Pancreas (tissue), 10 donors: ENCODE data around the gene GSTA5. TPM values are rescaled to one million over a fixed set of nuclear protein-coding genes. Genes with fewer than 3 reads are reported as not detected.
"Not testable (repeated sequence)": the region's sequence is repeated elsewhere in the genome, so short reads cannot be mapped to it uniquely, and the experiment has no call there.

Experiments used
- ATAC-seq, 4 donors: fragments of 200-7000 bp; cut with Tn5 transposase; one replicate each; pipeline versions ENCODE4 v1.8.0 to v1.9.1; 2020; ENCODE audit warnings: mild to moderate bottlenecking in 4 of 4, moderate library complexity in 4 of 4
- DNase-seq, 6 donors: peaks; one replicate each; pipeline ENCODE4 v3.0.0-alpha.2; 2020
- FAIRE-seq: peaks from 2 replicates; lab custom pipeline; 2012; peaks lifted over from hg19 to GRCh38; lab: Jason Lieb, UNC
- H3K27ac ChIP-seq, 4 donors: fragments of 200-600 bp; sonication (generic); 1 replicate in 3 of 4; 2 replicates in 1 of 4; pipeline versions ENCODE4 v1.5.0 to v1.8.0; 2020
- H3K27me3 ChIP-seq, 4 donors: fragments of 200-600 bp; one replicate each; pipeline ENCODE4 v1.8.0; 2021
- H3K36me3 ChIP-seq, 3 donors: fragments of 200-600 bp; sonication (generic) in 1 of 3; one replicate each; pipeline versions ENCODE4 v1.5.0 to v1.8.0; 2020 to 2021
- H3K4me1 ChIP-seq, 3 donors: fragments of 200-600 bp; one replicate each; pipeline ENCODE4 v1.8.0; 2021
- H3K4me3 ChIP-seq, 4 donors: fragments of 200-600 bp; sonication (generic) in 2 of 4; one replicate each; pipeline versions ENCODE4 v1.5.0 to v1.8.0; 2020 to 2021
- H3K9me3 ChIP-seq, 4 donors: fragments of 200-600 bp; one replicate each; pipeline ENCODE4 v1.8.0; 2021
- CTCF ChIP-seq, 4 donors: fragments of 200-600 bp; sonication (generic) in 3 of 4; IDR thresholded peaks; one replicate each; pipeline versions ENCODE4 v1.5.0 to v1.8.0; 2021; ENCODE audit warnings: antibody characterized with exemption in 4 of 4
- WGBS, 2 donors: extraction: QIAGEN DNeasy Blood & Tissue Kit; methylation state at CpG; one replicate each; pipeline ENCODE4 v1.1.7; 2013; 5-methylcytosine and 5-hydroxymethylcytosine counted together
- intact Hi-C, 3 donors: fragments of 100-400 bp; cut with DNase I; formaldehyde crosslinking; loops; one replicate each; pipeline versions ENCODE4 v1.11.1 to v1.14.2; 2022
- polyA plus RNA-seq, 2 donors: library from polyadenylated mRNA; stranded (reverse); fragments of 200-250 nt; gene quantifications; one replicate each; pipeline ENCODE4 v1.2.3, GENCODE V29; 2013
- total RNA-seq, 6 donors: library from RNA; stranded (reverse); fragmentation: NEBNext Ultra II Directional in 4 of 6; extraction: Animal tissue kit (Norgen Biotek cat#: 25700) in 4 of 6; gene quantifications; one replicate each; pipeline versions ENCODE4 v1.2.1 to v1.2.4, GENCODE V29; 2021 to 2023
- donor health status: healthy with polysubstance abuse.
- donor health status: DM: no; HTN: no; CAD: no; lungs with moderate emphysema.
- donor health status: DM: no; HTN: no; CAD: no.
- donor health status: control.
- donor health status: control.
- donor health status: Bipolar disorder and iron deficiency.
- donor health status: DM: yes; HTN: yes; CAD: no.
- donor health status: DM: no; HTN: no; CAD: no.
- donor health status: DM: no; HTN: no; CAD: no.
- donor health status: DM: yes; HTN: yes; CAD: no.

The GSTA5 gene
- total and polyA plus RNA-seq, 8 donors: not detected

GRCh38 chr6:52849137-52849536 lies 8.5 kb upstream of the GSTA5 start:
- TF ChIP-seq CTCF (IDR thresholded peaks at IDR 0.05): no peak
- Histone ChIP-seq H3K27ac (no peak overlapping the region), H3K9me3 (no peaks in the 10 kb centered on the region), H3K27me3 (no peaks in the 10 kb centered on the region), H3K4me1 (peaks cover 0 to 3% (median 0%) of the 10 kb centered on the region in 3 donors), H3K36me3 (no peaks in the 10 kb centered on the region), H3K4me3 (no peak overlapping the region)
- DNase-seq: no peak
- intact Hi-C loops: no loop called here
- 92 to 93% methylated on average over 4 of the region's 4 CpGs for WGBS, 2 donors
- FAIRE-seq: no peak
- no peak for ATAC-seq

DNA sequence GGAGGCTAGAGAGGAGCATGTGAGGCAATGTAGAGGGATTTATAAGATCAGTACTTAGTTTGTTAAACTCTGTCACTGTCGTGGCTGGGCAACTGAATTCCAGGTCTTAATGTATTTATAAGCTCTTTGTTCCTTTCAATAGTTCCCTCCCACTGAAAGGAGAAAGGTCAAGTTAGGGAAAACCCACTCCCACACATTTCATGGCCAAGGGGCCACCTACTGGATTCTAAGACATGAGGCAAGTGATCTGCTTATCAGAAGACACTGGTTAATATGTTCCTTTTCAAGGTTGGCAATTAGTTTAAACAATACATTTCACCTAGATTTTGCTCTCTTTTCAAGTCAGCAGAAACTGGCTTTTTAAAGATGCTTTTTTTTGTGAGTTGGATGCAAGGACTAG lies 5.4 kb upstream of the GSTA5 start:
- FAIRE-seq: no peak
- Histone ChIP-seq H3K36me3 (no peaks in the 10 kb centered on the region), H3K27me3 (no peaks in the 10 kb centered on the region), H3K4me1 (peaks cover 0 to 3% (median 0%) of the 10 kb centered on the region in 3 donors), H3K27ac (no peak overlapping the region), H3K4me3 (no peak overlapping the region), H3K9me3 (no peaks in the 10 kb centered on the region)
- DNase-seq: no peak
- WGBS, 2 donors: 9 to 25% methylated on average over 1 of the region's 1 CpG
- ATAC-seq: peak in 3 of 4 donors; percentile 66 to 84 (median 78)
- intact Hi-C loops: no loop called here
- TF ChIP-seq CTCF (IDR thresholded peaks at IDR 0.05): no peak

- TF ChIP-seq CTCF (IDR thresholded peaks at IDR 0.05): no peak
- H3K9me3 ChIP-seq: no peaks in the 10 kb centered on the region
- peaks cover 0 to 3% (median 0%) of the 10 kb centered on the region in 3 donors for H3K4me1 ChIP-seq
- WGBS, 2 donors: 71 to 77% methylated on average over 4 of the region's 4 CpGs
- FAIRE-seq (no peak), ATAC-seq (no peak), DNase-seq (no peak)
- no peak overlapping the region for H3K4me3 ChIP-seq
- H3K27ac ChIP-seq: no peak overlapping the region
- H3K27me3 ChIP-seq: no peaks in the 10 kb centered on the region
- intact Hi-C loops: no loop called here
- no peaks in the 10 kb centered on the region for H3K36me3 ChIP-seq
These were observed 3.0 kb upstream of the GSTA5 start for GRCh38 chr6:52843605-52844004.

DNA sequence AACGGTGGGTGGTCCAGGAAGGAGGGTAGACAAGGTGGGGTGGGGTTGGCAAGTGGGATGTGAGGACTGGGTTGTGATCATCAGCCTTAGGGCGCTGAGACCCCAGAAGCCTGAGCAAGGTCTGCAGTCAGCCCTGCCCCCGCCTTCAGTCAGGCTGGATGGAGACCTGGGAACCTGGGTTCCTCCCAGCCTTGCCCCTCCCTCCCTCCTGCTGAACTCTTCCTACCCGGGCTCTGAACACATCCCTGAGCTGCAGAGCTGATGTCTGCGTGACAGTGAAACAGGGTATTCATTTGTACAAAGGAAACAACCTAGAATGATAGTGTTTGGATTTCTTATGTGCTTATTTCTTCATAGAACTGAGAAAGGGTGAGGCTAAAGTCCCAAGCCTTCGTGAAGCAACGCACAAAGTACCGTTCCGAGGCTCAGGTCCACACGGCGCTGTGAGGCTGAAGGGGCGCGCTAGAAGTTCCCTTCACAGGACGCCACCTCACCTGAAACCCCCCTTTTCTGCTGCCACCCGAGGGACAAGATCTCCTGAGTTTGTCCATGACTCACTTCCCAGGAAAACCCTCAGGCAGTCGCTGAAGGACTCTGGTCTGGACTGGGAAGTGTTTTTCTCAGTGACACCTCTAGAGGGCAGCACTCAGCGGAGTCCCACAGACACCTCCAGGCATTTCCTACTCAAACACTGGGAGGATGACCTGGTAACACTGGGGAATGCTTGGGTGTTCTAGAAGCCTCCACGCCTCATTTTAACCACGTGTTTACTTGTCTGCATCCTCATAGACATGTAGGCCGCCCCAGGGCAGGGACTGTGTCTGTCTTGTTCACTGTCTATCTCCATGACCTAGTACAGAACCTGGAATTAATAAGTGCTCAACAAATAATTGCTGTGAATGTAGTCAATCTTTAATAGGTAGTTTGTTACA lies 1.2 kb downstream of the GSTA5 start:
- TF ChIP-seq CTCF (IDR thresholded peaks at IDR 0.05): peak; percentile 31 to 68 (median 62)
- H3K4me1 ChIP-seq: no peaks in the 10 kb centered on the region
- no peaks in the 10 kb centered on the region for H3K27me3 ChIP-seq
- peak; percentile 88 to 99 (median 96) for ATAC-seq
- intact Hi-C loops: no loop called here
- no peaks in the 10 kb centered on the region for H3K36me3 ChIP-seq
- H3K9me3 ChIP-seq: no peaks in the 10 kb centered on the region
- DNase-seq: peak in 5 of 6 donors; percentile 41 to 75 (median 60)
- no peak overlapping the region for H3K27ac ChIP-seq
- WGBS, 2 donors: 64 to 69% methylated on average over 20 of the region's 20 CpGs
- no peak overlapping the region for H3K4me3 ChIP-seq
- no peak for FAIRE-seq

- Histone ChIP-seq H3K4me1 (no peaks in the 10 kb centered on the region), H3K36me3 (no peaks in the 10 kb centered on the region), H3K27me3 (no peaks in the 10 kb centered on the region), H3K27ac (no peak overlapping the region), H3K4me3 (no peak overlapping the region), H3K9me3 (no peaks in the 10 kb centered on the region)
- ATAC-seq (no peak), FAIRE-seq (no peak), DNase-seq (no peak)
- intact Hi-C loops: no loop called here
- WGBS, 2 donors: 73 to 85% methylated on average over 1 of the region's 1 CpG
- no peak for TF ChIP-seq CTCF (IDR thresholded peaks at IDR 0.05)
These were observed 6.1 kb downstream of the GSTA5 start for GRCh38 chr6:52834481-52834880.

DNA sequence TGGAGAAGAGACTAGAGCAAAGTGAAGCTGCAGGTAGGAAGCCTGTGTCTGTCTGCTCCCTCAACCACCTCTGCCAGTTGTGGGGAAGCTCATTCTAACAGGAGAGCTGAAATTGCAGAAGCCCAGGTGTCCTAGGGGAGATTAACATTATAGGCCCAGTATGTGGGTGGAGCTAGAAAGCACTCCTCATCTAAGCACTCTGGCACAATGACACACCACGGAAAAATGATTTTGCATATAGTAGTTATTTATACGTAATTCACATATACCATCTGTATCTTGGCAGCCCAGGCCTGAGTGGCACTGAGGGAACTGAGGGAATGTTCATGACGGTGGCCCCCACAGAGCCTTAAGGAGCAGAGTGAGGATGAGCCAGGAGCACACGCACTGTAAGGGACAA lies 9.7 kb downstream of the GSTA5 start:
- DNase-seq, H3K27me3 ChIP-seq, H3K9me3 ChIP-seq, intact Hi-C loops, ATAC-seq, H3K4me3 ChIP-seq, H3K36me3 ChIP-seq, FAIRE-seq, H3K27ac ChIP-seq: not testable (repeated sequence)
- 83 to 91% methylated on average over 4 of the region's 4 CpGs for WGBS, 2 donors
- peaks cover 0 to 14% (median 5%) of the 10 kb centered on the region in 3 donors for H3K4me1 ChIP-seq
